GM23338 (cell line): ENCODE data around the gene OR51E1. TPM values are rescaled to one million over a fixed set of nuclear protein-coding genes. Genes with fewer than 3 reads are reported as not detected.

ENCODE experiments used
- ATAC-seq: fragments of 200-7000 bp; cut with Tn5 transposase; 3 replicates; pipeline ENCODE4 v1.9.1; 2020
- DNase-seq: peaks from one replicate; pipeline ENCODE4 v3.0.0-alpha.2; 2015; ENCODE audit warnings: low spot score
- H2AFZ ChIP-seq: fragments of 200-600 bp; sonication (generic); 2 replicates; pipeline ENCODE4 v1.8.0; 2016; ENCODE audit warnings: antibody characterized with exemption, mild to moderate bottlenecking, moderate library complexity
- H3F3A ChIP-seq: fragments of 200-600 bp; sonication (generic); replicated peaks from 2 replicates; pipeline ENCODE4 v1.8.0; 2017; ENCODE audit warnings: antibody characterized with exemption, mixed run types, low read depth
- H3K27ac ChIP-seq: fragments of 200-600 bp; sonication (generic); 2 replicates; pipeline ENCODE4 v1.6.1; 2016; ENCODE audit warnings: low read depth
- H3K27me3 ChIP-seq: fragments of 200-600 bp; sonication (generic); 2 replicates; pipeline ENCODE4 v1.8.0; 2016; ENCODE audit warnings: mild to moderate bottlenecking, mixed run types, moderate library complexity; ENCODE audit not compliant: insufficient read depth
- H3K36me3 ChIP-seq: fragments of 200-600 bp; sonication (generic); 2 replicates; pipeline ENCODE4 v1.8.0; 2016; ENCODE audit warnings: mild to moderate bottlenecking; ENCODE audit not compliant: insufficient read depth
- H3K4me1 ChIP-seq: fragments of 200-600 bp; sonication (generic); 2 replicates; pipeline ENCODE4 v1.8.0; 2016; ENCODE audit warnings: mild to moderate bottlenecking, moderate library complexity; ENCODE audit not compliant: insufficient read depth
- H3K4me2 ChIP-seq: fragments of 200-600 bp; sonication (generic); 2 replicates; pipeline ENCODE4 v1.7.1; 2017; ENCODE audit warnings: mixed run types
- H3K4me3 ChIP-seq: fragments of 200-600 bp; sonication (generic); 2 replicates; pipeline ENCODE4 v1.6.1; 2016; ENCODE audit warnings: mixed run types
- H3K79me2 ChIP-seq: fragments of 200-600 bp; sonication (generic); replicated peaks from 2 replicates; pipeline ENCODE4 v1.8.0; 2017; ENCODE audit warnings: mild to moderate bottlenecking; ENCODE audit not compliant: insufficient read depth
- H3K9me2 ChIP-seq: fragments of 200-600 bp; sonication (generic); 2 replicates; pipeline ENCODE4 v1.8.0; 2017; ENCODE audit not compliant: insufficient read depth
- H4K20me1 ChIP-seq: fragments of 200-600 bp; sonication (generic); replicated peaks from 2 replicates; pipeline ENCODE4 v1.8.0; 2017; ENCODE audit warnings: mild to moderate bottlenecking; ENCODE audit not compliant: insufficient read depth
- H3K27ac Mint-ChIP-seq: 2 replicates; pipeline ENCODE4 v1.8.0; 2020; ENCODE audit warnings: inconsistent platforms, mild to moderate bottlenecking, moderate library complexity, mixed read lengths
- H3K27me3 Mint-ChIP-seq: 3 replicates; pipeline ENCODE4 v1.8.0; 2022; ENCODE audit warnings: low read depth, mild to moderate bottlenecking, moderate library complexity, mixed read lengths, inconsistent platforms; ENCODE audit not compliant: insufficient read depth, poor library complexity
- H3K36me3 Mint-ChIP-seq: 3 replicates; pipeline ENCODE4 v1.8.0; 2021; ENCODE audit warnings: low read depth, mild to moderate bottlenecking, inconsistent platforms, moderate library complexity, mixed read lengths
- H3K4me1 Mint-ChIP-seq: 3 replicates; pipeline ENCODE4 v1.8.0; 2020; ENCODE audit warnings: mild to moderate bottlenecking, inconsistent platforms, mixed read lengths
- H3K4me3 Mint-ChIP-seq: 3 replicates; pipeline ENCODE4 v1.8.0; 2021; ENCODE audit warnings: moderate library complexity, mild to moderate bottlenecking, inconsistent platforms, mixed read lengths
- H3K9me3 Mint-ChIP-seq: 3 replicates; pipeline ENCODE4 v1.8.0; 2020; ENCODE audit warnings: moderate library complexity, mild to moderate bottlenecking, inconsistent platforms, mixed read lengths
- CTCF ChIP-seq, 2 experiments: fragments of 200-600 bp in 1 of 2; sonication (generic) in 1 of 2; conservative IDR thresholded peaks; 2 replicates each; pipeline versions ENCODE4 v1.5.1 to v1.6.1; 2016 to 2017; ENCODE audit warnings: antibody characterized with exemption in 2 of 2, low read depth in 2 of 2, mild to moderate bottlenecking in 2 of 2, moderate library complexity in 1 of 2
- ETS1 ChIP-seq: IDR thresholded peaks from 2 replicates; pipeline ENCODE4 v1.6.1; 2016; ENCODE audit warnings: antibody characterized with exemption
- EZH2 ChIP-seq: fragments of 200-600 bp; sonication (generic); IDR thresholded peaks from one replicate; pipeline ENCODE4 v1.8.0; 2017; ENCODE audit warnings: antibody characterized with exemption, mild to moderate bottlenecking, low read depth; ENCODE audit not compliant: unreplicated experiment
- EZH2phosphoT487 ChIP-seq: fragments of 200-600 bp; sonication (generic); IDR thresholded peaks from one replicate; pipeline ENCODE4 v1.8.1; 2018; ENCODE audit warnings: antibody characterized with exemption; ENCODE audit not compliant: unreplicated experiment
- NANOG ChIP-seq: IDR thresholded peaks from 2 replicates; pipeline ENCODE4 v1.6.1; 2016; ENCODE audit warnings: antibody characterized with exemption, borderline replicate concordance
- polyA plus RNA-seq: library from polyadenylated mRNA; unstranded; fragments of >200 nt; fragmentation: Nextera tagmentation; extraction: Ambion mirVana; gene quantifications from 2 replicates; pipeline ENCODE4 v1.2.1, GENCODE V29; 2016
- total RNA-seq: library from RNA; depleted of rRNA; stranded (reverse); fragments of >200 nt; shearing (Covaris generic); gene quantifications from 2 replicates; pipeline ENCODE4 v1.2.3, GENCODE V29; 2014

The OR51E1 gene
- total and polyA plus RNA-seq, 2 experiments from 2014 or later, result not detected

DNA sequence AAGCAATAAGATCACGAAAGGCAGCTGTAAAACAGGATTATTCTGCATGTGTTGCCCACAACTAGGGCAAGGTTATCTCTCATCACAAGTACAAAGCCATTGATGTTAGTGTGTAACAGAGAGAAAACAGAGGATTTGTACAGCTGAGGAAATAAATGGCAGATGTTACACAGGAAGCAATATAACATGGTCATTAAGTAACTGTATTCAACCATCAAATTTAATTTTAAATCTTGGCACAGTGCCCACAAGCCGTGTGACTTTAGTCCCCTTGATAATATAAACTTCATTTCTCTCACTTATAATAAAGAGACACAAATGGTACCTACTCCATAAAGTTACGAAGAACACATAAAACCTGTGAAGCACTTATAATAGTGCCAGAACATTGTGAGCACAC lies 36.6 kb downstream of the OR51E1 start:
- Histone ChIP-seq H3K27ac (no peak overlapping the region), H2AFZ (no peak overlapping the region), H3K36me3 (no peaks in the 10 kb centered on the region), H4K20me1 (no peaks in the 10 kb centered on the region), H3K27me3 (no peaks in the 10 kb centered on the region), H3K79me2 (no peaks in the 10 kb centered on the region), H3K4me3 (no peak overlapping the region), H3K9me2 (no peaks in the 10 kb centered on the region), H3F3A (no peaks in the 10 kb centered on the region), H3K4me2 (no peak overlapping the region), H3K4me1 (no peaks in the 10 kb centered on the region)
- TF ChIP-seq EZH2phosphoT487, result no peak
- no peak overlapping the region for H3K27ac Mint-ChIP-seq
- DNase-seq (no peak), ATAC-seq (no peak)
- no peaks in the 10 kb centered on the region; the same call in 2 of the 3 replicates for H3K4me1 Mint-ChIP-seq
- H3K27me3 Mint-ChIP-seq, result no peaks in the 10 kb centered on the region
- H3K4me3 Mint-ChIP-seq, result no peak overlapping the region
- H3K36me3 Mint-ChIP-seq, result no peaks in the 10 kb centered on the region
- no peaks in the 10 kb centered on the region for H3K9me3 Mint-ChIP-seq

GRCh38 chr11:4682623-4683419 lies 39.0 kb downstream of the OR51E1 start:
- no peaks in the 10 kb centered on the region for H3K36me3 ChIP-seq
- Mint-ChIP-seq H3K4me1 (no peaks in the 10 kb centered on the region; the same call in 2 of the 3 replicates), H3K9me3 (no peaks in the 10 kb centered on the region), H3K4me3 (no peak overlapping the region), H3K27ac (no peak overlapping the region), H3K27me3 (no peaks in the 10 kb centered on the region), H3K36me3 (no peaks in the 10 kb centered on the region)
- no peak overlapping the region for H3K4me3 ChIP-seq
- H3F3A ChIP-seq, result no peaks in the 10 kb centered on the region
- H3K4me2 ChIP-seq, result no peak overlapping the region
- no peaks in the 10 kb centered on the region for H4K20me1 ChIP-seq
- H3K4me1 ChIP-seq, result no peaks in the 10 kb centered on the region
- ATAC-seq (no peak), DNase-seq (no peak)
- no peak overlapping the region; the same call in 1 of the 2 replicates for H2AFZ ChIP-seq
- TF ChIP-seq CTCF (conservative IDR thresholded peaks at IDR 0.05; ENCODE audit: low read depth in 2 of 2) (no peak), EZH2phosphoT487 (no peak), NANOG (no peak)
- H3K27me3 ChIP-seq, result no peaks in the 10 kb centered on the region
- no peak overlapping the region for H3K27ac ChIP-seq
- no peaks in the 10 kb centered on the region for H3K79me2 ChIP-seq
- H3K9me2 ChIP-seq, result peaks cover 5% of the 10 kb centered on the region; the same call in 1 of the 2 replicates

- Histone ChIP-seq H3K9me2 (peaks cover 5% of the 10 kb centered on the region; the same call in 1 of the 2 replicates), H3K4me3 (no peak overlapping the region), H3K4me2 (no peak overlapping the region), H3K4me1 (no peaks in the 10 kb centered on the region), H3F3A (no peaks in the 10 kb centered on the region), H3K27me3 (no peaks in the 10 kb centered on the region), H3K27ac (no peak overlapping the region), H3K79me2 (no peaks in the 10 kb centered on the region), H3K36me3 (no peaks in the 10 kb centered on the region), H2AFZ (no peak overlapping the region), H4K20me1 (no peaks in the 10 kb centered on the region)
- Mint-ChIP-seq H3K27me3 (no peaks in the 10 kb centered on the region), H3K4me1 (no peaks in the 10 kb centered on the region; the same call in 2 of the 3 replicates), H3K36me3 (no peaks in the 10 kb centered on the region), H3K9me3 (no peaks in the 10 kb centered on the region), H3K4me3 (no peak overlapping the region), H3K27ac (no peak overlapping the region)
- DNase-seq, result no peak
- ATAC-seq, result no peak
- TF ChIP-seq EZH2 (no peak), ETS1 (no peak), CTCF (conservative IDR thresholded peaks at IDR 0.05; ENCODE audit: low read depth in 2 of 2) (no peak)
Measured at GRCh38 chr11:4684631-4685285, 41.0 kb downstream of the OR51E1 start.
